Sigmoid colon (tissue), 4 donors: Measurements from ENCODE around the gene POMGNT2.

Source experiments
- CTCF ChIP-seq, 4 experiments: fragments of 450-650 bp in 3 of 4; fragments of 200-600 bp in 1 of 4; IDR thresholded peaks; one replicate each; pipeline ENCODE4 v1.5.1; 2016 to 2019; ENCODE audit warnings: antibody characterized with exemption in 4 of 4, mild to moderate bottlenecking in 3 of 4, moderate library complexity in 2 of 4
- EP300 ChIP-seq, 4 donors: sonication (generic); formaldehyde crosslinking; IDR thresholded peaks; one replicate each; pipeline ENCODE4 v1.6.1; 2017; ENCODE audit warnings: antibody characterized with exemption in 4 of 4

- TF ChIP-seq EP300 (IDR thresholded peaks at IDR 0.05) (no peak), CTCF (IDR thresholded peaks at IDR 0.05) (no peak)
Measured at GRCh38 chr3:43080726-43081568, 24.9 kb downstream of the POMGNT2 start.
